SU-DHL-6 (cell line): ENCODE data around the gene RASAL1.
"Not testable (repeated sequence)": the region's sequence is repeated elsewhere in the genome, so short reads cannot be mapped to it uniquely, and the experiment has no call there.

Experiments used
- H2AFZ ChIP-seq: fragments of 200-600 bp; sonication (generic); 2 replicates; pipeline ENCODE4 v1.6.1; 2014; ENCODE audit warnings: low read depth, mild to moderate bottlenecking, moderate library complexity, mixed read lengths, antibody characterized with exemption, low read length; ENCODE audit not compliant: severe bottlenecking
- H3F3A ChIP-seq: fragments of 200-600 bp; shearing (Covaris generic); 2 replicates; pipeline ENCODE4 v1.6.0; 2016; ENCODE audit warnings: antibody characterized with exemption, mild to moderate bottlenecking; ENCODE audit not compliant: insufficient read depth
- H3K27ac ChIP-seq: fragments of 200-600 bp; sonication (generic); 2 replicates; pipeline ENCODE4 v1.5.1; 2016; ENCODE audit warnings: low read depth, mild to moderate bottlenecking, low read length, moderate library complexity, mixed read lengths
- H3K27me3 ChIP-seq: fragments of 200-600 bp; sonication (generic), shearing (Covaris generic); 2 replicates; pipeline ENCODE4 v1.6.0; 2014; ENCODE audit warnings: mild to moderate bottlenecking, low read length
- H3K36me3 ChIP-seq: fragments of 200-600 bp; sonication (generic); 2 replicates; pipeline ENCODE4 v1.6.1; 2014; ENCODE audit warnings: mild to moderate bottlenecking, low read length, mixed read lengths
- H3K4me2 ChIP-seq: fragments of 300-600, 200-600 bp; shearing (Covaris generic), sonication (generic); 2 replicates; pipeline ENCODE4 v1.6.0; 2014; ENCODE audit warnings: low read length, low read depth, mild to moderate bottlenecking; ENCODE audit not compliant: poor library complexity, severe bottlenecking
- H3K4me3 ChIP-seq: fragments of 200-600 bp; sonication (generic); 2 replicates; pipeline ENCODE4 v1.5.1; 2014; ENCODE audit warnings: antibody characterized with exemption, low read length, mild to moderate bottlenecking, mixed read lengths; ENCODE audit not compliant: insufficient read depth, poor library complexity, severe bottlenecking
- H3K79me2 ChIP-seq: fragments of 200-600 bp; sonication (generic); 2 replicates; pipeline ENCODE4 v1.6.1; 2014; ENCODE audit warnings: mild to moderate bottlenecking, low read length, moderate library complexity; ENCODE audit not compliant: insufficient read depth
- H3K9ac ChIP-seq: fragments of 200-600 bp; sonication (generic); 2 replicates; pipeline ENCODE4 v1.7.0; 2014; ENCODE audit warnings: mild to moderate bottlenecking, low read length
- H3K9me2 ChIP-seq: fragments of 200-600 bp; sonication (generic); replicated peaks from 2 replicates; pipeline ENCODE4 v1.6.1; 2014; ENCODE audit warnings: low read length; ENCODE audit not compliant: insufficient read depth
- H3K9me3 ChIP-seq: fragments of 200-600 bp; sonication (generic); 2 replicates; pipeline ENCODE4 v1.6.1; 2014; ENCODE audit warnings: low read length, mixed read lengths; ENCODE audit not compliant: insufficient read depth
- H4K20me1 ChIP-seq: fragments of 200-600 bp; sonication (generic); 2 replicates; pipeline ENCODE4 v1.6.1; 2014; ENCODE audit warnings: low read depth, mild to moderate bottlenecking, antibody characterized with exemption, low read length, moderate library complexity, mixed read lengths
- CTCF ChIP-seq: fragments of 200-600 bp; sonication (generic); IDR thresholded peaks from one replicate; pipeline ENCODE4 v1.5.1; 2017; ENCODE audit warnings: antibody characterized with exemption, mild to moderate bottlenecking, low read length, moderate library complexity; ENCODE audit not compliant: insufficient read depth, poor library complexity, severe bottlenecking
- EZH2phosphoT487 ChIP-seq: fragments of 200-600 bp; sonication (generic), shearing (Covaris generic); conservative IDR thresholded peaks from 2 replicates; pipeline ENCODE4 v1.6.1; 2018; ENCODE audit warnings: mild to moderate bottlenecking, antibody characterized with exemption, low read length, moderate library complexity, mixed read lengths

RASAL1 gene

GRCh38 chr12:113143959-113144358 lies 8.4 kb upstream of the RASAL1 start:
- no peaks in the 10 kb centered on the region for H3K9me2 ChIP-seq
- TF ChIP-seq CTCF (no peak), EZH2phosphoT487 (no peak)

DNA sequence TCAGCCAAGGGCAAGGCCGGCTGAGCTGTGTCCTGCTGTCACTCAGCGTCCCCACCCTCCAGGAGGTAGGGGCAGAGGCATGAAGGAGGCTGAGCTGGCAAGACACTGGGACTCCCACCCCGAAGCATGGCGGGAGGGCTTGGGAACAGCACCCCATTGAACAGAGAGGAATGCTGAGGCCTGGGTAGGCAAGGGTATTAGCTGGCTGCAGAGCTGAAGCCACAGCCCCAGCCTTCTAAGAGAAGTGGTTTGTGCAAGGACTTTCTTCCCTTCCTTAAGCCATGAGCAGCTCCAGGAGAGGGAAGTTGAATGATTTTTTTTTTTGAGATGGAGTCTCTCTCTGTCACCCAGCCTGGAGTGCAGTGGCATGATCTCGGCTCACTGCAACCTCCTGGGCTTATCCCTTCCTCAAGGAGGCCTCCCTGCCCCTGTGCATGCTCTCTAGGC lies 7.3 kb upstream of the RASAL1 start:
- no peaks in the 10 kb centered on the region for H4K20me1 ChIP-seq
- no peak overlapping the region for H3K9ac ChIP-seq
- H3K27me3 ChIP-seq: no peaks in the 10 kb centered on the region
- TF ChIP-seq CTCF (no peak), EZH2phosphoT487 (no peak)
- H3K4me2 ChIP-seq: no peak overlapping the region
- H3K27ac ChIP-seq: no peak overlapping the region
- no peak overlapping the region for H2AFZ ChIP-seq
- no peak overlapping the region for H3K4me3 ChIP-seq
- no peaks in the 10 kb centered on the region for H3K79me2 ChIP-seq
- H3K9me2 ChIP-seq: no peaks in the 10 kb centered on the region
- H3K36me3 ChIP-seq: no peaks in the 10 kb centered on the region
- no peaks in the 10 kb centered on the region for H3F3A ChIP-seq
- no peaks in the 10 kb centered on the region for H3K9me3 ChIP-seq

More at GRCh38 chr12:113143959-113144358, 8.4 kb upstream of the RASAL1 start:
- H3K27ac ChIP-seq: no peak overlapping the region
- H4K20me1 ChIP-seq: no peaks in the 10 kb centered on the region
- H3K27me3 ChIP-seq: no peaks in the 10 kb centered on the region
- no peaks in the 10 kb centered on the region for H3K79me2 ChIP-seq
- H3K4me2 ChIP-seq: no peak overlapping the region
- no peak overlapping the region for H3K9ac ChIP-seq
- no peak overlapping the region for H3K4me3 ChIP-seq
- H3F3A ChIP-seq: no peaks in the 10 kb centered on the region
- H2AFZ ChIP-seq: no peak overlapping the region
- no peaks in the 10 kb centered on the region for H3K9me3 ChIP-seq
- H3K36me3 ChIP-seq: no peaks in the 10 kb centered on the region

DNA sequence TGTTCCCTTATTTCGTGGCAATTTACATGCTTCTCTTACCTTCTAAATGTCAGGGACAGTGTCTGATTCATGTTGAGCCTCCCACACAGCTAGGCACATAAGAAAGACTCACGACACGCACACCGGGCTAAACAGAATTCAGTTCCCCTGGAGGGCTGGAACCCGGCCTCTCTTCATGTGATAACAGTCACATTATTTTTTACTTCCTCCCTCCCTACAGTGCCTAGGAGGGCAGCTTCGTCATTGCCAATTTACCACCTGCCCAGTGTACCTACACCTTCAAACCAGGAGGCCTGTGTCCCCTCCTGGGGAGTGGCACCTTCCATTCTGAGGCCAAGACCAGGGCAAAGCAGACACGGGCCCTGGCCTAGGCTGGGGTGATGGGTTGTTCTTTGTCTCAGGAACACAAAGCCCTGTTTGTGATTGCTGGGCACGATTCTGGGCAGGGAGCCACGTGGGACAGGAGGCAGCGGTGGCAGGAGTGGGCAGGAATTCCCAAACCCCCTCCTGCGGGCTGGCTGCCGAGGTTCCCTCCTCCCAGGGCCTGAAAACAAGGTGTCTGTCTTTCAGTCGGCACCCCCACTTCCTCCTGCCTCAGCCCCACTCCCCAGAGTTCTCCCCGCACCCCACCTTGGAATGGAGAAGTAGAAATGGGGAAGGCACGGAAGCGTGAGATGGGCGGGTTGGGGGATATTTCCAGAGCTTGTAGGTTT lies 6.8 kb upstream of the RASAL1 start:
- H3K27me3 ChIP-seq: no peaks in the 10 kb centered on the region
- no peaks in the 10 kb centered on the region for H4K20me1 ChIP-seq
- H3K4me2 ChIP-seq: no peak overlapping the region
- no peaks in the 10 kb centered on the region for H3K36me3 ChIP-seq
- no peaks in the 10 kb centered on the region for H3K79me2 ChIP-seq
- H3F3A ChIP-seq: no peaks in the 10 kb centered on the region
- no peak overlapping the region for H3K27ac ChIP-seq
- H2AFZ ChIP-seq: no peak overlapping the region
- no peaks in the 10 kb centered on the region for H3K9me2 ChIP-seq
- no peak overlapping the region for H3K9ac ChIP-seq
- TF ChIP-seq EZH2phosphoT487: no peak
- TF ChIP-seq CTCF: no peak
- no peaks in the 10 kb centered on the region for H3K9me3 ChIP-seq
- H3K4me3 ChIP-seq: no peak overlapping the region

DNA sequence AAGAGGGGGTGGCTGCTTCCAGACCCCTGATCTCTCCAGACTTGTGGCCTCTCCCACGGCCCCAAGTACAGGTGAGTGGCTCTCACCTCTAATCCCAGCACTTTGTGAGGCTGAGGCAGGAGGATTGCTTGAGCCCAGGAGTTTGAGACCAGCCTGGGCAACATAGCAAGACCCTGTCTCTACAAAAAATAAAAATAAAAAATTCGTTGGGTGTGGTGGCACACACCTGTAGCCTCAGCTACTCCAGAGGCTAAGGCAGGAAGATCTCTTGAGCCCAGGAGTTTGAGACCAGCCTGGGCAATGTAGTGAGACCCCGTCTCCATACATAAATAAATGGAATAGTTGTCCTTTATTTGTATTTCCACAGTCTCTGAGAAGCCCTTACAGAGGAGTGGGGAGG lies 6.2 kb upstream of the RASAL1 start:
- not testable (repeated sequence) for H3F3A ChIP-seq, H3K4me2 ChIP-seq, H3K27me3 ChIP-seq, H3K79me2 ChIP-seq, H3K9me2 ChIP-seq, H3K36me3 ChIP-seq, H4K20me1 ChIP-seq, H2AFZ ChIP-seq, H3K4me3 ChIP-seq, H3K9ac ChIP-seq, H3K9me3 ChIP-seq, H3K27ac ChIP-seq
